HepG2 (cell line): ENCODE data around the gene VAMP2. TPM values are rescaled to one million over a fixed set of nuclear protein-coding genes. Genes with fewer than 3 reads are reported as not detected.

Experiments
- ATAC-seq: fragments of 200-7000 bp; cut with Tn5 transposase; 3 replicates; pipeline ENCODE4 v1.9.1; 2020; ENCODE audit warnings: mild to moderate bottlenecking, moderate library complexity
- BruUV-seq: library from RNA; stranded (reverse); fragments of 400-500 nt; replicated peaks from 2 replicates; lab custom pipeline; 2021; lab: Mats Ljungman, UMichigan
- CTCF ChIA-PET: fragments of 300-600 bp; formaldehyde crosslinking; extraction: SDS; loops from one replicate; lab custom pipeline; 2021; ENCODE audit warnings: low total read pairs, inconsistent platforms, low intra/inter-chr PET ratio; lab: Yijun Ruan, JAX
- POLR2A ChIA-PET: fragments of 350-600 bp; sonication (Branson Sonifier 250); formaldehyde crosslinking; loops from one replicate; lab custom pipeline; 2020; ENCODE audit warnings: antibody characterized with exemption, inconsistent platforms; lab: Yijun Ruan, JAX
- DNase-seq: peaks from one replicate; pipeline ENCODE4 v3.0.0-alpha.2; 2015; ENCODE audit warnings: low spot score
- FAIRE-seq: peaks from 3 replicates; lab custom pipeline; 2011; peaks lifted over from hg19 to GRCh38; lab: Jason Lieb, UNC
- H2AFZ ChIP-seq: one replicate; pipeline ENCODE4 v1.6.1; 2011; ENCODE audit warnings: low read length, inconsistent platforms
- H3K27ac ChIP-seq: fragments of 300-600 bp; 3 replicates; pipeline ENCODE4 v1.8.0; 2011; ENCODE audit warnings: mixed run types, mild to moderate bottlenecking, mixed read lengths, low read length, inconsistent platforms; ENCODE audit not compliant: insufficient read depth; ENCODE audit errors: extremely low read length
- H3K27me3 ChIP-seq, 2 experiments: fragments of 200-600 bp in 1 of 2; 2 replicates in 1 of 2; 3 replicates in 1 of 2; pipeline versions ENCODE4 v1.6.0 to v1.8.0; 2011; ENCODE audit warnings: low read length in 2 of 2, mild to moderate bottlenecking in 2 of 2, moderate library complexity in 2 of 2, inconsistent platforms in 1 of 2; ENCODE audit not compliant: insufficient read depth in 2 of 2, control insufficient read depth in 1 of 2
- H3K36me3 ChIP-seq, 2 experiments: fragments of 200-600 bp in 1 of 2; replicated peaks in 1 of 2; 2 replicates in 1 of 2; 3 replicates in 1 of 2; pipeline versions ENCODE4 v1.5.1 to v1.8.0; 2011; ENCODE audit warnings: low read length in 2 of 2, inconsistent platforms in 1 of 2; ENCODE audit not compliant: insufficient read depth in 2 of 2, control insufficient read depth in 1 of 2
- H3K4me1 ChIP-seq: 2 replicates; pipeline ENCODE4 v1.5.1; 2012; ENCODE audit warnings: low read length, inconsistent platforms; ENCODE audit not compliant: insufficient read depth
- H3K4me2 ChIP-seq: 2 replicates; pipeline ENCODE4 v1.6.0; 2011; ENCODE audit warnings: low read depth, low read length, inconsistent platforms
- H3K4me3 ChIP-seq, 3 experiments: fragments of 200-600 bp in 1 of 3; sonication (generic), shearing (Covaris generic) in 1 of 3; replicated peaks in 1 of 3; 2 replicates each; pipeline ENCODE4 v1.5.1; 2011 to 2016; ENCODE audit warnings: low read length in 3 of 3, inconsistent platforms in 2 of 3, low read depth in 2 of 3, mild to moderate bottlenecking in 2 of 3, control low read depth in 1 of 3, mixed read lengths in 1 of 3; ENCODE audit not compliant: insufficient read depth in 1 of 3
- H3K79me2 ChIP-seq: one replicate; pipeline ENCODE4 v1.6.1; 2011; ENCODE audit warnings: low read length, inconsistent platforms; ENCODE audit not compliant: insufficient read depth
- H3K9ac ChIP-seq: 2 replicates; pipeline ENCODE4 v1.6.0; 2011; ENCODE audit warnings: mild to moderate bottlenecking, low read depth, low read length, inconsistent platforms; ENCODE audit not compliant: insufficient read depth
- H3K9me3 ChIP-seq: 2 replicates; pipeline ENCODE4 v1.5.1; 2012; ENCODE audit warnings: mild to moderate bottlenecking, low read length
- H4K20me1 ChIP-seq: 2 replicates; pipeline ENCODE4 v1.6.0; 2011; ENCODE audit warnings: inconsistent platforms, mild to moderate bottlenecking, low read length, moderate library complexity; ENCODE audit not compliant: insufficient read depth
- CHCHD3 ChIP-seq: sonication (generic); formaldehyde crosslinking; IDR thresholded peaks from 2 replicates; pipeline ENCODE4 v1.8.0; 2022; ENCODE audit warnings: mild to moderate bottlenecking, missing genetic modification reagents, moderate library complexity
- DR1 ChIP-seq: sonication (generic); formaldehyde crosslinking; IDR thresholded peaks from 2 replicates; pipeline ENCODE4 v1.8.0; 2021; ENCODE audit warnings: mild to moderate bottlenecking, missing genetic modification reagents, inconsistent platforms
- ELF4 ChIP-seq: sonication (generic); formaldehyde crosslinking; IDR thresholded peaks from 2 replicates; pipeline ENCODE4 v1.5.0; 2020; ENCODE audit warnings: missing genetic modification reagents, mild to moderate bottlenecking, moderate library complexity, borderline replicate concordance
- FOSL2 ChIP-seq: sonication (generic); formaldehyde crosslinking; IDR thresholded peaks from 2 replicates; pipeline ENCODE4 v1.4.0; 2020; ENCODE audit warnings: missing genetic modification reagents
- KDM5A ChIP-seq: fragments of 200-600 bp; sonication (generic); IDR thresholded peaks from 2 replicates; pipeline ENCODE4 v1.7.0; 2018; ENCODE audit warnings: antibody characterized with exemption, mild to moderate bottlenecking, low read length, borderline replicate concordance
- MAFG ChIP-seq: sonication (generic); formaldehyde crosslinking; IDR thresholded peaks from 2 replicates; pipeline ENCODE4 v1.5.1; 2020; ENCODE audit warnings: mild to moderate bottlenecking, missing genetic modification reagents
- MEF2D ChIP-seq: sonication (generic); formaldehyde crosslinking; IDR thresholded peaks from 2 replicates; pipeline ENCODE4 v1.5.1; 2020; ENCODE audit warnings: mild to moderate bottlenecking, missing genetic modification reagents
- NR3C1 ChIP-seq: sonication (generic); formaldehyde crosslinking; IDR thresholded peaks from 2 replicates; pipeline ENCODE4 v1.4.0; 2020; ENCODE audit warnings: missing genetic modification reagents
- POGK ChIP-seq: sonication (generic); formaldehyde crosslinking; conservative IDR thresholded peaks from 2 replicates; pipeline ENCODE4 v1.8.0; 2022; ENCODE audit warnings: mild to moderate bottlenecking, moderate library complexity, missing genetic modification reagents
- ZNF382 ChIP-seq: sonication (generic); formaldehyde crosslinking; IDR thresholded peaks from 2 replicates; pipeline ENCODE4 v1.5.0; 2020; ENCODE audit warnings: missing genetic modification reagents, mild to moderate bottlenecking, borderline replicate concordance
- ZNF850 ChIP-seq: sonication (generic); formaldehyde crosslinking; conservative IDR thresholded peaks from 2 replicates; pipeline ENCODE4 v1.9.0; 2021; ENCODE audit warnings: mild to moderate bottlenecking, missing genetic modification reagents
- ZNF891 ChIP-seq: sonication (generic); formaldehyde crosslinking; IDR thresholded peaks from 2 replicates; pipeline ENCODE4 v1.5.0; 2020; ENCODE audit warnings: mild to moderate bottlenecking, missing genetic modification reagents
- WGBS: methylation state at CpG from one replicate; pipeline ENCODE4 v1.1.6; 2017; ENCODE audit warnings: low lambda C conversion rate; 5-methylcytosine and 5-hydroxymethylcytosine counted together
- in situ Hi-C: cut with HindIII; loops from 2 replicates; pipeline ENCODE4 v1.10.0; 2017; ENCODE audit warnings: low pct_unique_long_range_greater_than_20kb; ENCODE audit not compliant: extremely low pct_ligation_motif_present
- intact Hi-C: fragments of 100-400 bp; cut with micrococcal nuclease; formaldehyde crosslinking; loops from one replicate; pipeline ENCODE4 v1.10.0; 2022; ENCODE audit not compliant: unreplicated experiment
- polyA plus RNA-seq, 8 experiments: library from polyadenylated mRNA; depleted of rRNA in 3 of 8; stranded (reverse) in 7 of 8; unstranded in 1 of 8; fragments of >200 nt; fragmentation: Illumina TruSeq in 4 of 8; extraction: Trizol in 4 of 8; gene quantifications; 2 replicates each; pipeline versions ENCODE4 v1.2.1 to v1.2.3, GENCODE V29; 2011 to 2016; ENCODE audit warnings: low read depth in 4 of 8, missing spikeins in 1 of 8, mixed read lengths in 1 of 8; ENCODE audit not compliant: insufficient read depth in 1 of 8
- total RNA-seq, 5 experiments: library from RNA; depleted of rRNA; stranded (reverse); fragments of >200 nt; fragmentation: Illumina TruSeq; extraction: Trizol; gene quantifications; 2 replicates each; pipeline ENCODE4 v1.2.3, GENCODE V29; 2016; ENCODE audit warnings: low read depth in 1 of 5
- TF ChIP-seq, protein P1 (sequence below): IDR thresholded peaks from 2 replicates; pipeline ENCODE4 v1.4.0; 2020; ENCODE audit warnings: mild to moderate bottlenecking, missing genetic modification reagents
- TF ChIP-seq, protein P2 (sequence below): sonication (generic); formaldehyde crosslinking; IDR thresholded peaks from 2 replicates; pipeline ENCODE4 v1.5.0; 2020; ENCODE audit warnings: mild to moderate bottlenecking, missing genetic modification reagents

Gene VAMP2
- total and polyA plus RNA-seq, 2 of the 13 experiments (the other 11 are each of a cell fraction or from before 2014, with no cell fraction given) = 3.9 to 17.2 TPM

DNA sequence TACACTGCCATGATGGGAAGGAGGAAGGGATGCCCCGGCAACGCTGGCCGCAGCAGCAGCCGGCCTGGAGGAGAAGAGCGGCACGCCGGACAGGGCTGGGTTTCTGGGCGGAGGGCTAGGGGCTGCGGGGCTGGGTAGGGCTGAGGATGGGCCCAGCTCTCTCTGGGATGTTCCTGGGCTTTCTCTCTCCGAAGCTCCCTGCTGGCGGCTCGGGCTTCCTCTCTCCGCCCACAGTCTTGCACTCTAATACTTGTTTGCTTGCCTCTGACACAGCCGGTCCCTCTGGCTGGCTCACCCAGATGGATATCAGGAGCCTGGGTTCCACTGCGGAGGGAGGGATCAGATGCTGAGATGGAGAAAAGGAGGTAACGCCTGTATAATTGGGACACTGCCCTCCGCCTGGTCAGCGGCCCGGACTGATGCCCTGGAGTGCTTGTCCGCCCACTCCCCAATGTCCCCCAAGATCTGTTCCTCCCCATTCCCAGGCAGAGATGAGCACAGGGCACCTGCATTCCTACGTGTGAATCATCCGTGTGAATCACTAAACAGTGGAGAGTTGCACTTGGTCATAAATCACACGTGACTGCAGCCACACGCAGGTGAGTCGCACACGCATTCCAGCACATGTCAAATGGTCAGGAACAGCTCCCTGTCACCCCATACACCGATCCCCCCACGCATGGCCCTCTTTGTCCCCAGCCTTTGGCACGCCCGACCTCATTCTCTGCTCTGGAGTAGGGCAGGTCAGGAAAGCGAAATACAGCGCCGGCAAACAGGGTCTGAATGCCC is 44.6 kb downstream of the VAMP2 start, which contains the start of gene ALOXE3:
TSS of gene ALOXE3 (minus strand) at position 535 of the 789 bp plus-strand sequence. CDS start at position 11, 524 bp downstream.
- Histone ChIP-seq H3K4me1 (peaks cover 44% of the 10 kb centered on the region), H3K79me2 (no peaks in the 10 kb centered on the region), H3K4me2 (peak within 1 kb of the TSS; percentile 100), H3K36me3 (no peaks in the 10 kb centered on the region), H3K9ac (peak within 1 kb of the TSS; percentile 62), H2AFZ (peak within 1 kb of the TSS; percentile 74), H3K27ac (peak within 1 kb of the TSS; percentile 10), H3K27me3 (peaks cover 4 to 51% of the 10 kb centered on the region in 2 experiments), H3K4me3 (peak within 1 kb of the TSS; percentile 68 to 95 (median 94)), H3K9me3 (no peaks in the 10 kb centered on the region), H4K20me1 (peaks cover 11% of the 10 kb centered on the region; the same call in 1 of the 2 replicates)
- intact Hi-C loops = loop anchor here (1.0 to 5.0 kb wide), 4 partner anchors 8 to 69 kb away; no protein-coding TSS in a partner anchor
- peak; percentile 16 for ATAC-seq
- no peak for FAIRE-seq
- 1% methylated on average over 27 of the region's 33 CpGs for WGBS
- POLR2A ChIA-PET = interaction anchor here (0.6 to 5.1 kb wide), 5 partner anchors 8 to 175 kb away, joined by 3 to 35 read pairs (median 4); no protein-coding TSS in a partner anchor
- DNase-seq = peak; percentile 49
- CTCF ChIA-PET = interaction anchor here (1.6 kb wide), 1 partner anchor 24 kb away, joined by 12 read pairs; no protein-coding TSS in a partner anchor
- in situ Hi-C loops = loop anchor here (5.0 kb wide), 1 partner anchor 46 kb away; no protein-coding TSS in a partner anchor
- BruUV-seq = no TSS peak
- TF ChIP-seq FOSL2 (CRISPR knock-in tag) (peak; percentile 88), ELF4 (CRISPR knock-in tag) (no peak), NR3C1 (CRISPR knock-in tag) (no peak), MAFG (CRISPR knock-in tag) (no peak), CHCHD3 (no peak), DR1 (no peak), KDM5A (no peak), MEF2D (CRISPR knock-in tag) (no peak), POGK (no peak; the same call in 1 of the 2 replicates), ZNF850 (CRISPR knock-in tag) (no peak), ZNF891 (CRISPR knock-in tag) (0 out of 2 replicates have a peak, but pooled peaks have one; percentile 38), ZNF382 (CRISPR knock-in tag) (no peak)
- TF ChIP-seq, protein P1, sequence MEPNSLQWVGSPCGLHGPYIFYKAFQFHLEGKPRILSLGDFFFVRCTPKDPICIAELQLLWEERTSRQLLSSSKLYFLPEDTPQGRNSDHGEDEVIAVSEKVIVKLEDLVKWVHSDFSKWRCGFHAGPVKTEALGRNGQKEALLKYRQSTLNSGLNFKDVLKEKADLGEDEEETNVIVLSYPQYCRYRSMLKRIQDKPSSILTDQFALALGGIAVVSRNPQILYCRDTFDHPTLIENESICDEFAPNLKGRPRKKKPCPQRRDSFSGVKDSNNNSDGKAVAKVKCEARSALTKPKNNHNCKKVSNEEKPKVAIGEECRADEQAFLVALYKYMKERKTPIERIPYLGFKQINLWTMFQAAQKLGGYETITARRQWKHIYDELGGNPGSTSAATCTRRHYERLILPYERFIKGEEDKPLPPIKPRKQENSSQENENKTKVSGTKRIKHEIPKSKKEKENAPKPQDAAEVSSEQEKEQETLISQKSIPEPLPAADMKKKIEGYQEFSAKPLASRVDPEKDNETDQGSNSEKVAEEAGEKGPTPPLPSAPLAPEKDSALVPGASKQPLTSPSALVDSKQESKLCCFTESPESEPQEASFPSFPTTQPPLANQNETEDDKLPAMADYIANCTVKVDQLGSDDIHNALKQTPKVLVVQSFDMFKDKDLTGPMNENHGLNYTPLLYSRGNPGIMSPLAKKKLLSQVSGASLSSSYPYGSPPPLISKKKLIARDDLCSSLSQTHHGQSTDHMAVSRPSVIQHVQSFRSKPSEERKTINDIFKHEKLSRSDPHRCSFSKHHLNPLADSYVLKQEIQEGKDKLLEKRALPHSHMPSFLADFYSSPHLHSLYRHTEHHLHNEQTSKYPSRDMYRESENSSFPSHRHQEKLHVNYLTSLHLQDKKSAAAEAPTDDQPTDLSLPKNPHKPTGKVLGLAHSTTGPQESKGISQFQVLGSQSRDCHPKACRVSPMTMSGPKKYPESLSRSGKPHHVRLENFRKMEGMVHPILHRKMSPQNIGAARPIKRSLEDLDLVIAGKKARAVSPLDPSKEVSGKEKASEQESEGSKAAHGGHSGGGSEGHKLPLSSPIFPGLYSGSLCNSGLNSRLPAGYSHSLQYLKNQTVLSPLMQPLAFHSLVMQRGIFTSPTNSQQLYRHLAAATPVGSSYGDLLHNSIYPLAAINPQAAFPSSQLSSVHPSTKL (CRISPR knock-in tag) = 0 out of 2 replicates have a peak, but pooled peaks have one; percentile 3
- TF ChIP-seq, protein P2, sequence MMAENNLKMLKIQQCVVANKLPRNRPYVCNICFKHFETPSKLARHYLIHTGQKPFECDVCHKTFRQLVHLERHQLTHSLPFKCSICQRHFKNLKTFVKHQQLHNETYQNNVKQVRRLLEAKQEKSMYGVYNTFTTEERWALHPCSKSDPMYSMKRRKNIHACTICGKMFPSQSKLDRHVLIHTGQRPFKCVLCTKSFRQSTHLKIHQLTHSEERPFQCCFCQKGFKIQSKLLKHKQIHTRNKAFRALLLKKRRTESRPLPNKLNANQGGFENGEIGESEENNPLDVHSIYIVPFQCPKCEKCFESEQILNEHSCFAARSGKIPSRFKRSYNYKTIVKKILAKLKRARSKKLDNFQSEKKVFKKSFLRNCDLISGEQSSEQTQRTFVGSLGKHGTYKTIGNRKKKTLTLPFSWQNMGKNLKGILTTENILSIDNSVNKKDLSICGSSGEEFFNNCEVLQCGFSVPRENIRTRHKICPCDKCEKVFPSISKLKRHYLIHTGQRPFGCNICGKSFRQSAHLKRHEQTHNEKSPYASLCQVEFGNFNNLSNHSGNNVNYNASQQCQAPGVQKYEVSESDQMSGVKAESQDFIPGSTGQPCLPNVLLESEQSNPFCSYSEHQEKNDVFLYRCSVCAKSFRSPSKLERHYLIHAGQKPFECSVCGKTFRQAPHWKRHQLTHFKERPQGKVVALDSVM (CRISPR knock-in tag) = no peak
